ENCODE data around the gene PRKG2.

DNA sequence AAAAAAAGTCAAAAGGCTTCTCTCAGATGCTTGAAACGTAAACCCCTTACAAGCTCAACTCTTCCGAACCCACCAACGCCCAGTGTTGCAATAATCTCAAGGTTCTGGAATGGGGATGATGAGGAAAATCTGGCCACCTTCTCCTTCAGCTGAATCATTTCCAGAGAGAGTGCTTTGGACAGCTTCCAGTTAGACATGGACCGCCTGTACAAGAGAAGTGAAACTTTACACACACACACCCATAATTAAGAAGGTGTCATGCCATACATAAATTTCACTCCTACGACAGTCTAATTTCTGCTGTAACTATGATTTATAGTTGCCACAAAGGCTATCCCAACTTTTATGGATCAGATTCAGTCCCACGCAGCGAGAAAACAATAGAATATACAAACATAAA is 72.3 kb downstream of the PRKG2 start:
- TF ChIP-seq, protein P1, sequence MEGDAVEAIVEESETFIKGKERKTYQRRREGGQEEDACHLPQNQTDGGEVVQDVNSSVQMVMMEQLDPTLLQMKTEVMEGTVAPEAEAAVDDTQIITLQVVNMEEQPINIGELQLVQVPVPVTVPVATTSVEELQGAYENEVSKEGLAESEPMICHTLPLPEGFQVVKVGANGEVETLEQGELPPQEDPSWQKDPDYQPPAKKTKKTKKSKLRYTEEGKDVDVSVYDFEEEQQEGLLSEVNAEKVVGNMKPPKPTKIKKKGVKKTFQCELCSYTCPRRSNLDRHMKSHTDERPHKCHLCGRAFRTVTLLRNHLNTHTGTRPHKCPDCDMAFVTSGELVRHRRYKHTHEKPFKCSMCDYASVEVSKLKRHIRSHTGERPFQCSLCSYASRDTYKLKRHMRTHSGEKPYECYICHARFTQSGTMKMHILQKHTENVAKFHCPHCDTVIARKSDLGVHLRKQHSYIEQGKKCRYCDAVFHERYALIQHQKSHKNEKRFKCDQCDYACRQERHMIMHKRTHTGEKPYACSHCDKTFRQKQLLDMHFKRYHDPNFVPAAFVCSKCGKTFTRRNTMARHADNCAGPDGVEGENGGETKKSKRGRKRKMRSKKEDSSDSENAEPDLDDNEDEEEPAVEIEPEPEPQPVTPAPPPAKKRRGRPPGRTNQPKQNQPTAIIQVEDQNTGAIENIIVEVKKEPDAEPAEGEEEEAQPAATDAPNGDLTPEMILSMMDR (IDR thresholded peaks at IDR 0.05) = no peak
- TF ChIP-seq POLR2AphosphoS5 (IDR thresholded peaks at IDR 0.05) (no peak), POLR2A (IDR thresholded peaks at IDR 0.05) (no peak)
